Hepatocyte (in vitro differentiated cells): Measurements from ENCODE around the gene MEIOC. TPM values are rescaled to one million over a fixed set of nuclear protein-coding genes. Genes with fewer than 3 reads are reported as not detected.

ENCODE experiments used
- DNase-seq: peaks from one replicate; pipeline ENCODE4 v3.0.0-alpha.2; 2016; ENCODE audit warnings: low spot score
- H2AFZ ChIP-seq: fragments of 200-600 bp; sonication (generic); 2 replicates; pipeline ENCODE4 v1.6.0; 2016; ENCODE audit warnings: antibody characterized with exemption, mild to moderate bottlenecking
- H3K27ac ChIP-seq: fragments of 200-600 bp; sonication (generic); 2 replicates; pipeline ENCODE4 v1.5.1; 2016; ENCODE audit warnings: mild to moderate bottlenecking
- H3K27me3 ChIP-seq: fragments of 200-600 bp; sonication (generic); 2 replicates; pipeline ENCODE4 v1.6.1; 2016
- H3K36me3 ChIP-seq: fragments of 200-600 bp; sonication (generic); replicated peaks from 2 replicates; pipeline ENCODE4 v1.5.1; 2016; ENCODE audit warnings: low read depth; ENCODE audit not compliant: insufficient read depth
- H3K4me1 ChIP-seq: fragments of 200-600 bp; sonication (generic); 2 replicates; pipeline ENCODE4 v1.5.1; 2016; ENCODE audit warnings: mild to moderate bottlenecking, moderate library complexity; ENCODE audit not compliant: insufficient read depth
- H3K4me2 ChIP-seq: fragments of 200-600 bp; sonication (generic); 2 replicates; pipeline ENCODE4 v1.6.0; 2016
- H3K4me3 ChIP-seq: fragments of 200-600 bp; sonication (generic); 2 replicates; pipeline ENCODE4 v1.5.1; 2016; ENCODE audit warnings: mild to moderate bottlenecking
- H3K79me2 ChIP-seq: fragments of 200-600 bp; sonication (generic); 2 replicates; pipeline ENCODE4 v1.6.0; 2017; ENCODE audit warnings: mild to moderate bottlenecking
- H3K9me2 ChIP-seq: fragments of 200-600 bp; sonication (generic); replicated peaks from 2 replicates; pipeline ENCODE4 v1.6.0; 2017; ENCODE audit warnings: mild to moderate bottlenecking; ENCODE audit not compliant: insufficient read depth
- H3K9me3 ChIP-seq: fragments of 200-600 bp; sonication (generic); 2 replicates; pipeline ENCODE4 v1.5.1; 2016; ENCODE audit warnings: low read depth, mild to moderate bottlenecking
- H4K20me1 ChIP-seq: fragments of 200-600 bp; sonication (generic); 2 replicates; pipeline ENCODE4 v1.6.0; 2016; ENCODE audit warnings: mild to moderate bottlenecking; ENCODE audit not compliant: insufficient read depth, poor library complexity, severe bottlenecking
- EZH2 ChIP-seq: fragments of 200-600 bp; sonication (generic); IDR thresholded peaks from 2 replicates; pipeline ENCODE4 v1.6.1; 2016; ENCODE audit warnings: antibody characterized with exemption, mild to moderate bottlenecking, borderline replicate concordance
- EZH2phosphoT487 ChIP-seq: fragments of 200-600 bp; sonication (generic); IDR thresholded peaks from one replicate; pipeline ENCODE4 v1.6.1; 2018; ENCODE audit warnings: antibody characterized with exemption, mild to moderate bottlenecking, low read depth, moderate library complexity; ENCODE audit not compliant: unreplicated experiment, severe bottlenecking
- WGBS: methylation state at CpG from one replicate; pipeline ENCODE4 v1.1.6; 2016; ENCODE audit warnings: low lambda C conversion rate; ENCODE audit errors: missing lambda C conversion rate; 5-methylcytosine and 5-hydroxymethylcytosine counted together
- polyA plus RNA-seq: library from polyadenylated mRNA; unstranded; fragments of >200 nt; fragmentation: Nextera tagmentation; extraction: Ambion mirVana; gene quantifications from 2 replicates; pipeline ENCODE4 v1.2.1, GENCODE V29; 2016
- small RNA-seq: library from RNA; depleted of rRNA; stranded (forward); fragments of <200 nt; gene quantifications from one replicate; pipeline ENCODE3, GENCODE V24; 2014
- total RNA-seq: library from RNA; depleted of rRNA; stranded (reverse); fragments of >200 nt; gene quantifications from 2 replicates; pipeline ENCODE4 v1.2.3, GENCODE V29; 2014
- TF ChIP-seq, protein P1 (sequence below): fragments of 200-600 bp; sonication (generic); IDR thresholded peaks from 2 replicates; pipeline ENCODE4 v1.5.1; 2016; ENCODE audit warnings: antibody characterized with exemption, mild to moderate bottlenecking; ENCODE audit not compliant: poor library complexity

The MEIOC gene
- total and polyA plus RNA-seq, 2 experiments from 2014 or later = 0.13 to 0.18 TPM

DNA sequence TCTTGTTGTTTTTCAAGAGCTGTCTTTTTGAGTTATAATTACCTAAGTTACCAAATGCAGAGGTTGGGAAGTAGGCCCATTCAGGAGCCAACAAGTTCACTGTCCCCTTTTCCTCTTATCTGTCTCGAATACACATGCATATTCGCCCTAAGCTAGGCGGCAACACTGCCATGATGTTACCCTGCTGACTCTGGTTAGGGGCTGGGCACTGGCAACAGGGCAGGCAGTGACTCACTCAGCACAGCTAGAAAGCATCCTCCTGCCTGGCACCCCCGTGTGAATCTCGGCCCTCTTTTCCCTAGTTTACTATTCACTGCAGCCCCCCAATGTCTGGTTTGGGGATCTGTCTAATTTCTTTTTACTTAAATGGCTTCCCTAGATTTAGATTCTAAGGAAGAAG, 66.0 kb downstream of the MEIOC start:
- Histone ChIP-seq H3K36me3 (no peaks in the 10 kb centered on the region), H2AFZ (no peak overlapping the region), H3K4me2 (no peak overlapping the region), H3K9me3 (no peaks in the 10 kb centered on the region), H3K4me3 (no peak overlapping the region), H3K27ac (no peak overlapping the region), H3K4me1 (no peaks in the 10 kb centered on the region), H3K79me2 (no peaks in the 10 kb centered on the region), H3K9me2 (no peaks in the 10 kb centered on the region), H4K20me1 (no peaks in the 10 kb centered on the region), H3K27me3 (no peaks in the 10 kb centered on the region)
- no peak for DNase-seq
- TF ChIP-seq, protein P1, sequence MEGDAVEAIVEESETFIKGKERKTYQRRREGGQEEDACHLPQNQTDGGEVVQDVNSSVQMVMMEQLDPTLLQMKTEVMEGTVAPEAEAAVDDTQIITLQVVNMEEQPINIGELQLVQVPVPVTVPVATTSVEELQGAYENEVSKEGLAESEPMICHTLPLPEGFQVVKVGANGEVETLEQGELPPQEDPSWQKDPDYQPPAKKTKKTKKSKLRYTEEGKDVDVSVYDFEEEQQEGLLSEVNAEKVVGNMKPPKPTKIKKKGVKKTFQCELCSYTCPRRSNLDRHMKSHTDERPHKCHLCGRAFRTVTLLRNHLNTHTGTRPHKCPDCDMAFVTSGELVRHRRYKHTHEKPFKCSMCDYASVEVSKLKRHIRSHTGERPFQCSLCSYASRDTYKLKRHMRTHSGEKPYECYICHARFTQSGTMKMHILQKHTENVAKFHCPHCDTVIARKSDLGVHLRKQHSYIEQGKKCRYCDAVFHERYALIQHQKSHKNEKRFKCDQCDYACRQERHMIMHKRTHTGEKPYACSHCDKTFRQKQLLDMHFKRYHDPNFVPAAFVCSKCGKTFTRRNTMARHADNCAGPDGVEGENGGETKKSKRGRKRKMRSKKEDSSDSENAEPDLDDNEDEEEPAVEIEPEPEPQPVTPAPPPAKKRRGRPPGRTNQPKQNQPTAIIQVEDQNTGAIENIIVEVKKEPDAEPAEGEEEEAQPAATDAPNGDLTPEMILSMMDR = no peak
- TF ChIP-seq EZH2phosphoT487 (no peak), EZH2 (no peak)
- 86% methylated on average over 5 of the region's 5 CpGs for WGBS

Small RNA genes within 50 kb of the gene (small RNA-seq; reads per million reads assigned to genes)
- gene RN7SL819P (not detected), gene SMCO4P1 (not detected)

Other genes with a start within 250 kb of the MEIOC start
- gene GPATCH8, start 153.1 kb upstream of the MEIOC start, total RNA-seq = 30.0 and 41.3 TPM in 2 replicates
- gene GPATCH8, start 153.1 kb upstream of the MEIOC start, polyA plus RNA-seq = 42.1 and 47.0 TPM in 2 replicates
- gene FZD2, start 99.0 kb upstream of the MEIOC start, total RNA-seq = 19.9 and 22.9 TPM in 2 replicates
- 31.3 and 35.5 TPM in 2 replicates for gene FZD2, start 99.0 kb upstream of the MEIOC start, polyA plus RNA-seq
- 23.7 and 29.2 TPM in 2 replicates for gene CCDC43, start 33.3 kb downstream of the MEIOC start, total RNA-seq
- 19.9 and 20.6 TPM in 2 replicates for gene CCDC43, start 33.3 kb downstream of the MEIOC start, polyA plus RNA-seq
- 1.8 and 4.1 TPM in 2 replicates for gene DBF4B, start 52.2 kb downstream of the MEIOC start, total RNA-seq
- gene DBF4B, start 52.2 kb downstream of the MEIOC start, polyA plus RNA-seq = 3.4 and 4.1 TPM in 2 replicates
- 0.28 and 0.90 TPM in 2 replicates for gene ADAM11, start 102.5 kb downstream of the MEIOC start, total RNA-seq
- gene ADAM11, start 102.5 kb downstream of the MEIOC start, polyA plus RNA-seq = 0.50 and 1.4 TPM in 2 replicates
- gene GJC1, start 173.8 kb downstream of the MEIOC start, total RNA-seq = 9.2 and 11.4 TPM in 2 replicates
- gene GJC1, start 173.8 kb downstream of the MEIOC start, polyA plus RNA-seq = 6.3 and 7.5 TPM in 2 replicates
- gene HIGD1B, start 191.4 kb downstream of the MEIOC start, total RNA-seq = not detected in 2 replicates
- gene HIGD1B, start 191.4 kb downstream of the MEIOC start, polyA plus RNA-seq = 0.57 TPM in 1 of 2 replicates, not detected in the other
- gene EFTUD2, start 243.0 kb downstream of the MEIOC start, total RNA-seq = 57.0 and 87.0 TPM in 2 replicates
- gene EFTUD2, start 243.0 kb downstream of the MEIOC start, polyA plus RNA-seq = 65.2 and 65.6 TPM in 2 replicates